GM15510 (cell line): ENCODE measurements around the gene THAP3.

Source experiments
- POLR2A ChIP-seq: IDR thresholded peaks from 3 replicates; pipeline ENCODE4 v1.6.1; 2011; ENCODE audit warnings: borderline replicate concordance; ENCODE audit not compliant: insufficient read length; ENCODE audit errors: extremely low read depth

THAP3 gene

DNA sequence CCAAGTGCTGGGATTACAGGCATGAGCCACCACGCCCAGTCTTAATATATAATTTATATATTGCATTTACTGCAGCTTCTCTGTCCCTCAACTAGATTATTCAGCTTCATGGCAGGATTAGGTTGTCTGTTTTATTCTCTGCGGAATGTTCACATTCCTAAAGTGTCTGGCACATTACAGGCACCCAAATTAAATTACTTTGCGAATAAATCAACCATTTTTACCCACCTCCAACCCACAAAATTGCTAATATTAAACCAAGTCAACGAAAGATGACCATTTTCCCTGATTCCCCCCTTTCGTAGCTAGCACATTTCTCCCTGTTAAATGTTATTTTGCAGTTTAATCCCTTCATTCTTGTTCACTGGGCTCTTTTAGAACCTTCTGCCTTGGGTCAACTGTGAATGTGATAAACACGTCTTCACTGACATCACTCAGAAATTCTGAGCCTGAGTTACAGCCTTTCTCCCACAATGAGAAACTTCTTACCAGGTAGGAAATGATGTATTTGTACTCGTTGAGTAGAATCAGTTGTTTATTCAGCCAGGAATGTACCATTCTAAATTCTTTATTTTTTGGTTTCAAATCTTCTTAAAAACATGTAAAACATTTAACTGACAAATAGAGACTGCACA lies 35.9 kb downstream of the THAP3 start:
- TF ChIP-seq POLR2A, result no peak

GRCh38 chr1:6666696-6667095 lies 42.0 kb downstream of the THAP3 start:
- no peak for TF ChIP-seq POLR2A

GRCh38 chr1:6667139-6667538 lies 42.5 kb downstream of the THAP3 start:
- no peak for TF ChIP-seq POLR2A

DNA sequence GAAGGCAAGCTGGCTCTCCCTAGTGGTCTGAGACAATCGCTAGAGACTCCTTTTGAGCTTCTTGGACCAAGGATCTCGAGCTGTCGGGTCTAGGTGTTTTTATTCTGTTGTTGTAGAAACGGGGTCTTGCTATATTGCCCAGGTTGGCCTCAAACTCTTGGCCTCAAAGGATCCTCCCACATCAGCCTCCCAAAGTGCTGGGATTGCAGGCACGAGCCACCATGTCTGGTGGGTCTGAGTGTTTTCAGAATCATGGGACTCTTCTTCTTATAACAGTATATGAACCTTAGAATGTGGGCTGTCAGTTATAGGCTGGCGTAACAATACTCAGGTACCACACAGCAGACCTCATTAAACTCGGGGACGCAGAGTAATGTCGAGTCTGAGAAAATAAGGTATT lies 43.8 kb downstream of the THAP3 start:
- no peak for TF ChIP-seq POLR2A

GRCh38 chr1:6672558-6672957 lies 47.9 kb downstream of the THAP3 start:
- TF ChIP-seq POLR2A, result no peak

GRCh38 chr1:6673816-6674398 lies 49.2 kb downstream of the THAP3 start:
- no peak for TF ChIP-seq POLR2A

DNA sequence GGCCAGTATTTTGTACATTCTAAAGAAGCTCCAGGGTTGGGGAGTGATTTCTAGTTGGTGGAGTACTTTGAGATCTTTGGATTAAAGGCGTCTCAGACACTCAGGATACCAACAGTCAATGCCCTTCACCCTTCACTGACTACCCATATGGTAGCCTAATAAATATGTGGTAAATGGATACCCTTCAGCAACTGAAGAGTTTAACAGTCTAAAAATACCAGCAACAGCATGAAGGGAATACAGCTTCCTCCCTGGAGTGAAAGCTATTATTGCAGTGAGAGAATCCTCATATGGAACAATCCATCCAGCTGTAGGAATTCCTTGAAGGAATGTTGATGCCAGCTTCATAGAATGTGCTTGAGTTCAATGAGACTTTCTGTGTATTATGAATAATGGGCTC lies 50.1 kb downstream of the THAP3 start:
- no peak for TF ChIP-seq POLR2A

DNA sequence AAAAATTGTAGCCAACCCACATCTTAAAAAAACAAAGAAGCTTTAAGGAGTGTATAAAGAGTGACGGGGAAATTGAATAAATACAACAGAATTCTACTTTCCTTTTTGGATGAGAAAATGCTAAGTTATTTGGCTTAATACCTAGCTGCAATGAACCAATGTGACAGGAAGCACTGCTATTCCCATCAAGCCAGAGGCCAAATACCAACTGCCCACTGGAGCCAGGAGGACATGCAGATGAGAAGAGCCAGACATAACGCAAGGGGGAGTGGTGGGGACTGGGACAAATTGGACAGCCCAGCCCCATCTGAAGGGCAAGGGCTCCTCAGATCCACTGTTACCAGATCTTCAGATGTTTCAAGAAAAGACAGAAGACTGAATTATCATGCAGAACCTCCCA lies 51.3 kb downstream of the THAP3 start:
- TF ChIP-seq POLR2A, result no peak
